Progenitor cell of endocrine pancreas (in vitro differentiated cells): Measurements from ENCODE around the gene TOMM40. TPM values are rescaled to one million over a fixed set of nuclear protein-coding genes. Genes with fewer than 3 reads are reported as not detected.
"Not testable (repeated sequence)": the region's sequence is repeated elsewhere in the genome, so short reads cannot be mapped to it uniquely, and the experiment has no call there.

Experiments used
- DNase-seq: peaks from one replicate; pipeline ENCODE4 v3.0.0; 2021; ENCODE audit warnings: low spot score; ENCODE audit not compliant: unreplicated experiment
- H3K27ac Mint-ChIP-seq: 2 replicates; pipeline ENCODE4 v1.8.0; 2021; ENCODE audit warnings: mild to moderate bottlenecking, moderate library complexity, mixed read lengths
- H3K27me3 Mint-ChIP-seq: 2 replicates; pipeline ENCODE4 v1.8.0; 2021; ENCODE audit warnings: mixed read lengths
- H3K36me3 Mint-ChIP-seq: 2 replicates; pipeline ENCODE4 v1.8.0; 2022; ENCODE audit warnings: mixed read lengths; ENCODE audit not compliant: insufficient read depth
- H3K4me1 Mint-ChIP-seq: 2 replicates; pipeline ENCODE4 v1.8.0; 2021; ENCODE audit warnings: low read depth, mixed read lengths
- H3K4me3 Mint-ChIP-seq: 2 replicates; pipeline ENCODE4 v1.8.0; 2021; ENCODE audit warnings: low read depth, mild to moderate bottlenecking, moderate library complexity, mixed read lengths
- H3K9me3 Mint-ChIP-seq: 2 replicates; pipeline ENCODE4 v1.8.0; 2021; ENCODE audit warnings: low read depth, mixed read lengths
- total RNA-seq: library from RNA; stranded (reverse); gene quantifications from 2 replicates; pipeline ENCODE4 v1.2.1, GENCODE V29; 2021
- TF ChIP-seq, protein P1 (sequence below): fragments of 200-600 bp; sonication (generic); IDR thresholded peaks from one replicate; pipeline ENCODE4 v1.5.0; 2021; ENCODE audit warnings: antibody characterized with exemption, mild to moderate bottlenecking; ENCODE audit not compliant: unreplicated experiment

Gene TOMM40
- total RNA-seq, 1 donor from 2014 or later: 63.0 TPM

DNA sequence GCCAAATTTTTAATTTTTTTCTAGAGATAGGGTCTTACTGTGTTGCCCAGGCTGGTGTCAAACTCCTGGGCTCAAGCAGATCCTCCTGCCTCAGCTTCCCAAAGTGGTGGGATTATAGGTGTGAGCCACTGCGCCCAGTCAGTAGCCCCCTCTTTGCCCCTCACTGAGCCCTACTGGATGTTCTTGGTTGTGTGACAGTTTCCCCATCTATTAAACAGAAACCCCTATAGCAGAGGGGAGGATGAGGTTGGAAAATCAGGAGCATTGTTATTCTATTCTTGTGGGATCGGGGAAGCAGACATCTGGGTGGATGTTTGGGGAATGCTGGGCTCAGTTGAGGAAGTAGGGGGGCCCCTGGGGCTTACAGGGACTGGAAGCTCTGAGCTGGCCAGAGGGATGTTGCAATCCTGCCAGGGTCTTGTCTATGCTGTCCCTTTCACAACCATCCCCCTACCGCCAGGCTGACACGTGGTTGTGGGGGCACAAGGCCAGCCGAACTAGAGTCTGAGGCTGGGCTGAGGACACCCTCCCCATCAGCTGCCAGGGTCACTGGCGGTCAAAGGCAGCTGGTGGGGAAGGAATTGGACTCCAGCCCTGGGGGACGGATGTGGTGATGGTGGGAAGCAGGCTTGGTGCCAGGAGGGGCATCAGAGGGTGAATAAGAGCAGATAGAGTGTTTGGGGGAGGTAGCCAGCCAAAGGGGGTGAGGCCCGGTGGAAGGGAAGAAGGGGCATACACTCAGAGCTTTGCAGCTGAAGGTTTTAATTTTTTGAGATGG, 34.2 kb downstream of the TOMM40 start:
- peaks cover 4% of the 10 kb centered on the region for H3K27me3 Mint-ChIP-seq
- peaks cover 24% of the 10 kb centered on the region for H3K4me1 Mint-ChIP-seq
- DNase-seq: no peak
- no peak overlapping the region for H3K4me3 Mint-ChIP-seq
- peaks cover 1% of the 10 kb centered on the region for H3K36me3 Mint-ChIP-seq
- no peaks in the 10 kb centered on the region for H3K9me3 Mint-ChIP-seq
- TF ChIP-seq, protein P1, sequence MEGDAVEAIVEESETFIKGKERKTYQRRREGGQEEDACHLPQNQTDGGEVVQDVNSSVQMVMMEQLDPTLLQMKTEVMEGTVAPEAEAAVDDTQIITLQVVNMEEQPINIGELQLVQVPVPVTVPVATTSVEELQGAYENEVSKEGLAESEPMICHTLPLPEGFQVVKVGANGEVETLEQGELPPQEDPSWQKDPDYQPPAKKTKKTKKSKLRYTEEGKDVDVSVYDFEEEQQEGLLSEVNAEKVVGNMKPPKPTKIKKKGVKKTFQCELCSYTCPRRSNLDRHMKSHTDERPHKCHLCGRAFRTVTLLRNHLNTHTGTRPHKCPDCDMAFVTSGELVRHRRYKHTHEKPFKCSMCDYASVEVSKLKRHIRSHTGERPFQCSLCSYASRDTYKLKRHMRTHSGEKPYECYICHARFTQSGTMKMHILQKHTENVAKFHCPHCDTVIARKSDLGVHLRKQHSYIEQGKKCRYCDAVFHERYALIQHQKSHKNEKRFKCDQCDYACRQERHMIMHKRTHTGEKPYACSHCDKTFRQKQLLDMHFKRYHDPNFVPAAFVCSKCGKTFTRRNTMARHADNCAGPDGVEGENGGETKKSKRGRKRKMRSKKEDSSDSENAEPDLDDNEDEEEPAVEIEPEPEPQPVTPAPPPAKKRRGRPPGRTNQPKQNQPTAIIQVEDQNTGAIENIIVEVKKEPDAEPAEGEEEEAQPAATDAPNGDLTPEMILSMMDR: no peak
- H3K27ac Mint-ChIP-seq: no peak overlapping the region

DNA sequence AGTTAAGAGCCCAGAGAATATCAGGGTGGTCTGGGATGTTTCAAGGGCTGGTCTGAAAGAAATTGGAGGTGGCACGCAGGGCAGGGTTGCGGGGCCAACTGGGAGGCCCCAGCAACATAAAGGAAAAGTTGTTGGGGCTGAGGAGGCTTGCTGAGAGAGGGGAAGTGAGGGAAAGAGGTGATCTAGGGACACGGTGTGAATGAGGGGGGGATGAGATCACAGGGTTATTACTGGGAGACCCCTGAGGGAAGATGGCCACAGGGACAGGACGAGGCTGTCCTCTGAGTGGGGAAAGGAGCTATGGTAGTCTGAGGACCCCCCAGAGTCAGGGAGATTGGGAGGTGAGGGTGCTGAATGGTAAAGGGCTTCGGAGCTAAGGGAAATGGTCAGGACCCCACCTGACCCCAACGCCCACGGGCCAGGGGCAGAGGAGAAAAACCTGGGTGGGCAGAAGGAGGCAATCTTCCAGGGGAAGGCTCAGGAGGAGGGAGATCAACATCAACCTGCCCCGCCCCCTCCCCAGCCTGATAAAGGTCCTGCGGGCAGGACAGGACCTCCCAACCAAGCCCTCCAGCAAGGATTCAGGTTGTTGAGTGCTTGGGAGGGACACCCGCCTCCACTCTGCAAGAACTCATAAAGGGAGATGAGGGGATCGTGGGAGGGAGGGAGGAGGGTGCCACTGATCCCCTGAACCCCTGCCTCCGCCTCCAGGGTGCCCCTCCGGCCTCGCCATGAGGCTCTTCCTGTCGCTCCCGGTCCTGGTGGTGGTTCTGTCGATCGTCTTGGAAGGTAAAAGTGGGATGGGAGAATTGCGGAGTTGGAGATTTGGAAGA, 35.4 kb downstream of the TOMM40 start:
- not testable (repeated sequence) for H3K36me3 Mint-ChIP-seq, H3K27me3 Mint-ChIP-seq, H3K9me3 Mint-ChIP-seq, DNase-seq
- H3K4me3 Mint-ChIP-seq: peak overlapping the region; percentile 70
- H3K27ac Mint-ChIP-seq: peak overlapping the region; percentile 83
- H3K4me1 Mint-ChIP-seq: peaks cover 24% of the 10 kb centered on the region

DNA sequence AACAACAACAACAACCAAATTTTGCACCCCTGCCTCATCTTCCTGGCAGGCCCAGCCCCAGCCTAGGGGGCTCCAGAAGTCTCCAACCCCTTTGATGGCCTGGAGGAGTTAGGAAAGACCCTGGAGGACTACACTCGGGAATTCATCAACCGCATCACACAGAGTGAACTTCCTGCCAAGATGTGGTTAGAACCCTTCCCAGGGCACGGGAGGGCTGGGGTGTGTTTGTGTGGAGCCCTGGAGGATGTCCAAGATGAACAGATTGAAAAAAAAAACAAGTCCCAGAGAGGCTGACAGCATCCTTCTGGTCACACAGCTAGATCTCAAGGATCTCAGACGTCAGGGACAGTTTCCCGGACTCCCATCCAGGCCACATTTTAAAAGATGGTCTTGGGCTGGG, 36.7 kb downstream of the TOMM40 start:
- H3K9me3 Mint-ChIP-seq: no peaks in the 10 kb centered on the region
- no peak overlapping the region for H3K27ac Mint-ChIP-seq
- peaks cover 4% of the 10 kb centered on the region for H3K27me3 Mint-ChIP-seq
- H3K4me3 Mint-ChIP-seq: no peak overlapping the region
- DNase-seq: no peak
- TF ChIP-seq, protein P1: no peak
- peaks cover 24% of the 10 kb centered on the region for H3K4me1 Mint-ChIP-seq
- H3K36me3 Mint-ChIP-seq: no peaks in the 10 kb centered on the region

DNA sequence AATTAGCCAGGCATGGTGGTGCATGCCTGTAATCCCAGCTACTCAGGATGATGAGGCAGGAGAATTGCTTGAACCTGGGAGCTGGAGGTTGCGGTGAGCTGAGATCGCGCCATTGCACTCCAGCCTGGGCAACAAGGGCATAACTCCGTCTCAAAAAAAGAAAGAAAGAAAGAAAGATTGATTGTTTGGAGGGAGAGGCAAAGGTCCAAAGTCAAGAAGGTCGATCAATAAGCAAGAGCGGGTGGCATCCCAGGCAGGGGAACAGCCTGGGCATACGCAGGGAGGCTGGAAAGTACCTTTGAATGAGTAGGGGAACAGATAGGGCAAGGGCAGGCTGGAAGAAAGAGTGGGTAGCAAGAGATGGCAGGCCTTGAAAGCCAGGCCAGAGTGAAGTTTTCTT, 39.0 kb downstream of the TOMM40 start:
- Mint-ChIP-seq H3K9me3 (no peaks in the 10 kb centered on the region), H3K4me3 (no peak overlapping the region), H3K27ac (no peak overlapping the region), H3K36me3 (no peaks in the 10 kb centered on the region), H3K4me1 (peaks cover 18% of the 10 kb centered on the region), H3K27me3 (peaks cover 4% of the 10 kb centered on the region)
- TF ChIP-seq, protein P1: no peak
- DNase-seq: no peak

DNA sequence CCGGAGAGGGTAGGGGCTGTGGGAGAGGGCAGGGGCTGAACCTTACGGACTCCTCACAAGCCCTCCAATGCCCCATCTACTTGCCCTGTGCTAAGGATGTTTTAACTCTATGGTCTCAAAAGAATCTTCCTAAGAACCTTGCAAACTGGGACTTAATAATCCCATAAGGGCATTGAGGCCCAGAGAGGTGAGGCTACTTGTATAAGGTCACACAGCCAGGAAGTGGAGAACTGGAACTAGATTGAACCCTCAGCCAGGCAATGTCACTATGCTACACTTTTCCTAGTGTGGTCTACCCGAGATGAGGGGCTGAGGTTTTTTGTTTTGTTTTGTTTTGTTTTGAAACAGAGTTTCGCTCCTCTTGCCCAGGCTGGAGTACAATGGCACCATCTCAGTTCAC, 40.5 kb downstream of the TOMM40 start:
- DNase-seq: no peak
- Mint-ChIP-seq H3K4me1 (peaks cover 17% of the 10 kb centered on the region), H3K27me3 (no peaks in the 10 kb centered on the region), H3K36me3 (no peaks in the 10 kb centered on the region), H3K4me3 (no peak overlapping the region), H3K27ac (no peak overlapping the region), H3K9me3 (no peaks in the 10 kb centered on the region)
- TF ChIP-seq, protein P1: no peak
